PC-9 (cell line): ENCODE results near the gene IER5L.

ENCODE experiments used
- CTCF ChIP-seq: fragments of 200-600 bp; sonication (generic); conservative IDR thresholded peaks from 2 replicates; pipeline ENCODE4 v1.6.1; 2017; ENCODE audit warnings: mixed run types, antibody characterized with exemption, mild to moderate bottlenecking, moderate library complexity
- EZH2 ChIP-seq: fragments of 200-600 bp; sonication (generic); IDR thresholded peaks from 2 replicates; pipeline ENCODE4 v1.8.0; 2017; ENCODE audit warnings: antibody characterized with exemption, low read depth

- TF ChIP-seq CTCF (no peak), EZH2 (no peak)
Measured at GRCh38 chr9:129227843-129228189, 49.8 kb upstream of the IER5L start.
